Choroid plexus epithelial cell (primary cell): Measurements from ENCODE around the gene PNPLA2.

Experiments
- DNase-seq: peaks from one replicate; pipeline ENCODE4 v3.0.0-alpha.2; 2010; ENCODE audit warnings: low read depth
- H3K4me3 ChIP-seq: 2 replicates; pipeline ENCODE4 v1.5.1; 2011; ENCODE audit warnings: low read depth, mild to moderate bottlenecking, control low read depth, low read length, moderate library complexity
- CTCF ChIP-seq: conservative IDR thresholded peaks from 2 replicates; pipeline ENCODE4 v1.5.1; 2011; ENCODE audit warnings: low read depth, mild to moderate bottlenecking, control low read depth, inconsistent platforms, low read length, moderate library complexity

PNPLA2 gene

GRCh38 chr11:849951-850774 is 31.4 kb downstream of the PNPLA2 start:
- H3K4me3 ChIP-seq = peak overlapping the region; percentile 54
- no peak for TF ChIP-seq CTCF

GRCh38 chr11:850775-851763 is 32.4 kb downstream of the PNPLA2 start:
- H3K4me3 ChIP-seq = peak overlapping the region; percentile 54
- DNase-seq = no peak
- peak; percentile 23 for TF ChIP-seq CTCF

More at GRCh38 chr11:849951-850774, 31.4 kb downstream of the PNPLA2 start:
- DNase-seq = no peak

GRCh38 chr11:852762-853161 is 34.0 kb downstream of the PNPLA2 start:
- H3K4me3 ChIP-seq = no peak overlapping the region
- DNase-seq = no peak
- no peak for TF ChIP-seq CTCF

GRCh38 chr11:853682-854448 is 35.2 kb downstream of the PNPLA2 start:
- no peak for DNase-seq
- no peak overlapping the region for H3K4me3 ChIP-seq

GRCh38 chr11:854601-855329 is 36.1 kb downstream of the PNPLA2 start:
- no peak overlapping the region for H3K4me3 ChIP-seq
- TF ChIP-seq CTCF = no peak

More at GRCh38 chr11:853682-854448, 35.2 kb downstream of the PNPLA2 start:
- TF ChIP-seq CTCF = no peak

DNA sequence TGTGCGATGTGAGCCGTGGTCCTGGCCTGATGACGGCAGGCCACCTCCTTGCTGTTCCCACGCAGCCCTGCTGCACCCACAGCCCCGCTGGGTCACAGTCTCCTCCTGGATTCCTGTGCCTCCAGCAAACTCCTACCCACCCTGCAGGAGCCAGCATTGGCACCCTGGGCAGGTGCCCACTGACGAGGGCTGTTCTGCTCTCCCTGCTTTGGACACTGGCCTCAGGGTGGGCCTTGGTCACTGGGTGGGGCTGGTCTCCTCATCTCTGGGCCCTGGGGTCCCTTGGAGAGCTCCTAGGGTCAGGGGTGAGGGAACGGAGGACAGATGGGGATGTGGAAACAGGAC is 36.6 kb downstream of the PNPLA2 start:
- H3K4me3 ChIP-seq = no peak overlapping the region
- DNase-seq = no peak
- no peak for TF ChIP-seq CTCF

More at GRCh38 chr11:854601-855329, 36.1 kb downstream of the PNPLA2 start:
- no peak for DNase-seq
